Frontal cortex (tissue), 4 donors: ENCODE data around the gene POR. TPM values are rescaled to one million over a fixed set of nuclear protein-coding genes. Genes with fewer than 3 reads are reported as not detected.

Experiments used
- DNase-seq, 2 donors: peaks; one replicate each; pipeline ENCODE4 v3.0.0; 2012; ENCODE audit warnings: low spot score in 2 of 2
- FAIRE-seq: peaks from 2 replicates; lab custom pipeline; 2012; peaks lifted over from hg19 to GRCh38; lab: Jason Lieb, UNC
- total RNA-seq: library from RNA; depleted of rRNA; stranded (reverse); fragments of >200 nt; gene quantifications from one replicate; pipeline ENCODE4 v1.2.3, GENCODE V29; 2014
- donor health status: control.
- donor health status: control.
- donor health status: control.

The POR gene
- total RNA-seq, 1 donor from 2014 or later = 67.3 TPM

- FAIRE-seq (no peak), DNase-seq (no peak)
These were observed 31.4 kb downstream of the POR start for GRCh38 chr7:75946207-75946855.

GRCh38 chr7:75948179-75948578 is 33.2 kb downstream of the POR start:
- FAIRE-seq = no peak
- no peak for DNase-seq

DNA sequence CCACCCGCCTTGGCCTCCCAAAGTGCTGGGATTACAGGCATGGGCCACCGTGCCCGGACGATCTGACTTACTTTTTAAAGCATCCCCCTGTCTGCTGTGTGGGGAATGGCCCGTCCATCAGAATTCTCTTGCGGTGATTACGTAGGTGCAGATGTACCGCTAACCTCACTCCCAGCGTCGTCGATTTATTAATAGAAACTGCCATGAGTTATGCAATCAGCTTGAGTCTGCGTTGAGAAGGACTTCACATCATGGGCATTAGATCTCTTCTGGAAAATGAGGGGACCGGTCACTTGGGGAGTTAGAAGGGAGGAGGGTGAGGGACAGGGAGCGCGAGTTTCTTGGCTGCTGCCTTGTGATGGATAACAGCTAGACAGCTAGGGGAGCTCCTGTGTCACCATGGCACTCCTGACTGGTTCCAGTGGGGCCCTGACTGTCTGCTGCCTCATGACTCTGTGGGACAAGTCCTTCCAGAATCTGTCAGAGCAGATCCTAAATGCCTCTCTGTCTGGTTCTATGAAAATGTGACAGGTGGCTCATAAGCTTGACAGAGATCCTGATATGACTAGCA is 35.2 kb downstream of the POR start:
- DNase-seq (no peak), FAIRE-seq (no peak)

GRCh38 chr7:75951506-75951905 is 36.6 kb downstream of the POR start:
- FAIRE-seq = no peak
- DNase-seq = no peak

GRCh38 chr7:75953431-75953830 is 38.5 kb downstream of the POR start:
- FAIRE-seq (no peak), DNase-seq (no peak)

DNA sequence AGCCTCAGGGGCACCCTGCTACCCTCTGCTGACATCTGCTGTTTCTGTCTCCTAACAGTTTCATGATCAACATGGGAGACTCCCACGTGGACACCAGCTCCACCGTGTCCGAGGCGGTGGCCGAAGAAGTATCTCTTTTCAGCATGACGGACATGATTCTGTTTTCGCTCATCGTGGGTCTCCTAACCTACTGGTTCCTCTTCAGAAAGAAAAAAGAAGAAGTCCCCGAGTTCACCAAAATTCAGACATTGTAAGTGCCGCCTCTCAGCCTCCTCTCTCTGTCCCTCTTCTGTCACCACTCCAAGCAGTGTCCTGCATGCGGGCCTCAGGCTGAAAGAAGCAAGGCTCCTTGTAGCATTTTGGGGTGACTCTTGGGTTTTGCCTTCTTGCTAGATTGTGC is 39.0 kb downstream of the POR start:
- no peak for DNase-seq
- no peak for FAIRE-seq

- DNase-seq = no peak
- FAIRE-seq = no peak
These were observed 40.5 kb downstream of the POR start for GRCh38 chr7:75955331-75955955.

DNA sequence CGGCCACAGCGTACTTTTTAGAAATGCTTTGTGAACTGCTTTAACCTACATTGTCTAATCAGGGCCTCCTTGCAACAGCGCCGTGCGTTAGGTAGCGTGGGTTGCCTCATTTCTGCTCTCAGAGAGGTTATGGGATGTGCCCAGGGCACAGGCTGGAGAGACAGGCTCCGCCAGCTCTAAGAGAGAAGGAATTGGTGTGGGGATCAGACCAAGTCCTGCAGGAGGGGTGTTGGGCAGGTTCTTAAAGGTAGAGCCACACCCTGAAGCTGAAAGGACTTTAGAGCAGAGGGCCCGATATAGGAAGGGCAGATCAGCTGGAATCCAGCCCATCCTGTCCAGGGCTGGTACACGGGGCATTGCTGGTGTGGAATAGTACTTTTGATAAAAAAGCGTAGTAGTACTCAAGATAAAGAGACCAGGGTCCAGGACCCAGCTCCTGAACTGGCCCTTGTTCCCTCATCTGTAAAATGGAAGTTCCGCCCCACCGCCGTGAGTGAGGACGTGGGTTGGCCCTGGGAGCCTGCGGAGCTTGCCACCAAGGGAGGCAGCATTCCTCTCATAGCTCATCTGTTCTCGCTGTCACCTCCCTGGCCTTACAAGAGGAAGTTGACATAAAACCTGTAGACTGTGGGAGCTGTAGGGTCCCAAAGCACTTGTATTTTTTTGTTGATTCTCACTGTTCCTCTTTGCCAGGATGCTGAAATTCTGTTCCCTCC is 42.2 kb downstream of the POR start:
- no peak for FAIRE-seq
- DNase-seq = no peak

DNA sequence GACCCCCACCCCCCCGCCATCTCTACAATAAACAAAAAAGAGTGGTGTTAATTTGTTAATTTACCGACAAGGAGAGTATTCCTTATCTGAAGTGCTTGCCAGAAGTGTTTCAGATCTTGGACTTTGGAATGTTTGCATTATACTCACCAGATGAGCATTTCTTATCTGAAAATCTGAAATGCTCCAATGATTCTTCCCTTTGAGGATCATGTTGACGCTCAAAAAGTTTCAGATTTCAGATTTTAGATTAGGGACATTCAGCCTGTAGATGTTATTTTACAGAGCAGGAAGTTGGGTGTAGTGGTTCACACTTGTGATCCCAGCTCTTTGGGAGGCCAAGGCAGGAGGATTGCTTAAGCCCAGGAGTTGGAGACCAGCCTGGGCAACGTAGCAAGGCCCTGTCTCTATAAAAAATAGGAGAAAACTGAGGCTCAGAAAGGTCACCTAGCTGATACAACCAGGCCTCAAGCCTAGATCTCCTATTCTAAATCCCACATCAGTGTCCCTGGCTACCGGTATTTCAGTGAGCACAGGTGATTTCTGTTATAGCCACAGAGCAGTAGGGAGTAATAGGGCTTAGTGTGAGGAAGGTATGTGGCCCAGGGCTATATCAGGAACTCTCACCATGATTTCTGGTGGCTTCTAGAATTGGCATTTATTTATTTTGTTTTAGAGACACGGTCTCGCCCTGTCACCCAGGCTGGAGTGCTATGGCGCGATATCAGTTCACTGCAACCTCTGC is 44.0 kb downstream of the POR start:
- DNase-seq (no peak), FAIRE-seq (no peak)

- DNase-seq = no peak
- FAIRE-seq = no peak
These were observed 45.4 kb downstream of the POR start for GRCh38 chr7:75960372-75960771.

GRCh38 chr7:75961218-75961617 is 46.3 kb downstream of the POR start:
- DNase-seq (no peak), FAIRE-seq (no peak)

DNA sequence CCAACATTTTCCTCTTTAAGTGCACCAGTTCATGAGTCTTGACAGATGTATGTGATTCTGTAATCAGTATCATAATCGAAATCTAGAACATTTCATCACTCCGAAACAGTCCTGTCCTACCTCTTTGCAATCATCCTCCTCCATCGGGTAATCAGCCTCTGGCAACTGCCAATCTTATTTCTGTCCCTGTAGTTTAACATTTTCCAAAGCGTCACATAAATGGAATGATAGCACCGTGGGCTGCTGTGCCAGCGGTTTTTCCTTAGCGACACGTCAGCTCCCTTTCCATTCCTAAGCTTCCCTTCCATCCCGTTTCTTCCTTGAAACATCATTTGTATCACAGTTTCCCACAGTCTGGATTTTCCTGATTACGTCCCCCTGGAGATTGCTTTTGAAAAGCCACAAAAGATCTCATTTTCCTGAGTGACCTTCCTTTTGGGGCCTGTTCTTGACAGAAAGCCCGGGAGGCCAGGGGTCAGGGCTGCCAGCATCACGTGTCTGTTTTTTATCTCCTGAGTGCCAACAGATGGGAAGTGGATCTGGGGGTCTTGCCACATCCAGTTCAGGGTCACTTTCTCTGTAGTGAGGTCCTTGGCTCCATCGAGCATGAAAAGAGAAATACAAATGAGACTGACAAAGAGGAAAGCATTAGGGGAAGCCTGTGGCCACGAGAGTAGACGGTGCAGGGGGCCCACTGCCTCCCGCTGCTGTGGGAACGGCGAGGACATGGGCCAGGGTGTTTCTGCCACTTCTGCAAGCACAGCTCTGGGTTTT is 47.8 kb downstream of the POR start:
- FAIRE-seq = no peak

GRCh38 chr7:75963381-75963995 is 48.5 kb downstream of the POR start:
- DNase-seq (no peak), FAIRE-seq (no peak)

More for the DNA sequence above, 47.8 kb downstream of the POR start:
- no peak for DNase-seq

DNA sequence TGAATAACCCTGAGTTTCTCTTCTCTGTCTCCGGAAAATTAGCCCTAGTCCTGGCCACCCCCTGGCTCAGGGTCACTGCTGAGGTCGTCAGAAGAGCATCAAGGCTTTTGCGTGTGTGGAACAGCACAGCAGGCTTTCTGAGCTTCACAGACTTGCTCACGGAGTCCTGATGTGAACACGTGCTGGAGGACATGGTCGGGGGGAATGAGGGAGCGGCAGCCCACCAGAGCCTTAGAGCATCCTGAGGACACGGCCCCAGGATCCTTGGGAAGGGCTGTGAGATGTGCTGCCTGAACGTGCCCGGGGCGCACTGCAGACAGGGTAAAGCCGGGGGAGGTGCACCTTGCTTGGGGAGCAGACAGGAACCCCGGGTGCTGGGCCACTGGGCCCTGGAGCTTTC is 50.7 kb downstream of the POR start:
- FAIRE-seq = no peak
- no peak for DNase-seq

- no peak for DNase-seq
- FAIRE-seq = no peak
These were observed 51.4 kb downstream of the POR start for GRCh38 chr7:75966190-75966961.

GRCh38 chr7:75967055-75967454 is 52.1 kb downstream of the POR start:
- FAIRE-seq (no peak), DNase-seq (no peak)

DNA sequence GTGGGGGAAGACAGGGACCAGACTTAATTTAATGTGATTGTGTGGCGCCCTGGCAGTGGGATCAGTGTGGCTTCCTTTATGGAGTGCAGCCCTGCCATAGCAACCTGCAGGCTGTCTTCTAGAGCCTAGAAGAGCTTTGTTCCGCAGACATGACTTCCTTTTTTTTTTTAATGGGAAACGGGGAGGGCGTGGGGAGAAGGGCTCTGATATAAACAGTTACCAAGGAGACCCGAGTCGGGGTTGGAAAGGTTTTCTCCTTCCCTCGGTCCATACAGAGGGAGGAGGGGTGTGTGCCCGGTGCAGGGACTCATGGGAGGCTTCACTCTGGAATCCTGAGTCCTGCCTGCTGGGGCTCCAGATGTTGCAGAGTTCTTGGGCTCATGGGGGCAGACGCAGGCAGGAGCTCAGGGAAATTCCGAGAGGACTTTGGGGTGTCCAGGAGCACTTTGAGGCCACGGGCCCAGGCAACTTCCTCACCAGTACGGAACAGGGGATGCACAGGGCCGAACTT is 52.6 kb downstream of the POR start:
- no peak for FAIRE-seq
- DNase-seq = no peak

DNA sequence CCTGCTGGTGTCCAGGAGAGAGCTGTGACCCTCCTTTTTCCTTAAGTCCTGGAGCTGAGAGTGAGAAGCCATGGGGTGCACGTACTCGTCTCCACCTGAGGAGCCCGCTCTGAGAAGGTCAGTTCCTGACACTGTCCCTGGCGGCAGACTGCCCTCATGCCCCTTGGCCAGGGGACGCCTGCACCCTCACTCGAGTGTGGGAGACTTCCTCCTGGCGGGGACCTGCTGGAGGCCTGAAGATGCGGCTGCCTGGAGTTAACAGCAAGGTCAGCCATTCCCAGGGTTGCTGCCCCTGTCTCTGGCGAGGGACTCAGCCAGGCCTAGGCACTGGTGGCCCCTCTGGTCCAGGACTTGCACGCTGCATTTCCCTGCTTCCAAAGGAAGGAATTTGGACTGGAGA is 53.1 kb downstream of the POR start:
- no peak for DNase-seq
- FAIRE-seq = no peak
